Esophagus (tissue), 2 donors: ENCODE measurements around the gene TERT. TPM values are rescaled to one million over a fixed set of nuclear protein-coding genes. Genes with fewer than 3 reads are reported as not detected.
"Not testable (repeated sequence)": the region's sequence is repeated elsewhere in the genome, so short reads cannot be mapped to it uniquely, and the experiment has no call there.

Source experiments
- H3K27ac ChIP-seq, 2 donors: one replicate each; pipeline ENCODE4 v1.5.1; 2013; ENCODE audit warnings: low read depth in 2 of 2, mild to moderate bottlenecking in 2 of 2, inconsistent platforms in 1 of 2, low read length in 1 of 2, moderate library complexity in 1 of 2
- H3K27me3 ChIP-seq, 2 donors: one replicate each; pipeline ENCODE4 v1.6.1; 2013; ENCODE audit warnings: low read length in 2 of 2, control low read depth in 1 of 2, mild to moderate bottlenecking in 1 of 2; ENCODE audit not compliant: insufficient read depth in 2 of 2, control insufficient read depth in 1 of 2
- H3K36me3 ChIP-seq, 2 donors: one replicate each; pipeline ENCODE4 v1.6.1; 2013; ENCODE audit warnings: low read length in 1 of 2; ENCODE audit not compliant: control insufficient read depth in 2 of 2, insufficient read depth in 2 of 2
- H3K4me1 ChIP-seq, 2 donors: one replicate each; pipeline ENCODE4 v1.6.1; 2013; ENCODE audit warnings: low read length in 1 of 2; ENCODE audit not compliant: control insufficient read depth in 2 of 2, insufficient read depth in 2 of 2
- H3K4me3 ChIP-seq, 2 donors: one replicate each; pipeline ENCODE4 v1.5.1; 2013; ENCODE audit warnings: low read length in 2 of 2, mild to moderate bottlenecking in 2 of 2, low read depth in 1 of 2, moderate library complexity in 1 of 2
- H3K9me3 ChIP-seq, 2 donors: one replicate each; pipeline ENCODE4 v1.6.1; 2013; ENCODE audit warnings: mild to moderate bottlenecking in 2 of 2, low read depth in 1 of 2, low read length in 1 of 2, moderate library complexity in 1 of 2; ENCODE audit not compliant: control insufficient read depth in 2 of 2, insufficient read depth in 1 of 2
- WGBS, 2 donors: extraction: QIAGEN DNeasy Blood & Tissue Kit; methylation state at CpG; one replicate each; pipeline ENCODE4 v1.1.7; 2013; 5-methylcytosine and 5-hydroxymethylcytosine counted together
- polyA plus RNA-seq, 2 donors: library from polyadenylated mRNA; stranded (reverse); fragments of 200-250 nt; gene quantifications; one replicate each; pipeline ENCODE4 v1.2.3, GENCODE V29; 2013
- donor health status: healthy with polysubstance abuse.
- donor health status: Bipolar disorder and iron deficiency.

The TERT gene
- polyA plus RNA-seq, 2 donors = 0.13 to 0.51 TPM

- not testable (repeated sequence) for H3K4me1 ChIP-seq, H3K36me3 ChIP-seq, H3K4me3 ChIP-seq, H3K27me3 ChIP-seq, H3K9me3 ChIP-seq, H3K27ac ChIP-seq
- WGBS, 2 donors = 94 to 96% methylated on average over 20 to 27 of the region's 32 CpGs
These were observed 5.3 kb downstream of the TERT start for GRCh38 chr5:1289559-1289958.

- H3K9me3 ChIP-seq = peaks cover 0 to 8% of the 10 kb centered on the region in 2 donors
- WGBS, 2 donors = 93 to 94% methylated on average over 37 of the region's 37 CpGs
- no peaks in the 10 kb centered on the region for H3K27me3 ChIP-seq
- no peaks in the 10 kb centered on the region for H3K4me1 ChIP-seq
- H3K4me3 ChIP-seq = no peak overlapping the region
- no peaks in the 10 kb centered on the region for H3K36me3 ChIP-seq
- no peak overlapping the region for H3K27ac ChIP-seq
These were observed 6.2 kb downstream of the TERT start for GRCh38 chr5:1288439-1289335.

DNA sequence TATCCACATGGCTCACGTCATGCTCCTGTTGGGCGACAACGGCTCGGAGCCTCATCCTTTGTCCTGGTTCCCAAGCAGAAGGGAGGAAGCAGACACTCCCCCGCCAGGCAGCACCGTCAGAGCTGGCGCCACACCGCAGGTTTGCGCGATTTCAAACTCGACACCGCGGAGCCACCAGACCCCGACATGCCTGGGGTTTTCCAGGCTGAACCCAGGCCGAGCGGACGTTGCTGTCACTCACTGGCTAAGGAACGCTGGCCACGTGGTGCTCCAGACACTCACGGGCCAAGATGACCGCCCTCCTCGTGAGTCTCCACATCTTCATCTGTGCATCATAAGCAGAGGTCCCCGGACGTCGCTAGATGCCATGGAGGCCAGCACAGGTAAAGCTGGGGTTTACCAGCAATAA lies 9.0 kb downstream of the TERT start:
- H3K4me3 ChIP-seq = no peak overlapping the region
- no peak overlapping the region for H3K27ac ChIP-seq
- H3K9me3 ChIP-seq = peaks cover 0 to 8% of the 10 kb centered on the region in 2 donors
- H3K36me3 ChIP-seq = no peaks in the 10 kb centered on the region
- H3K27me3 ChIP-seq = no peaks in the 10 kb centered on the region
- 95% methylated on average over 25 of the region's 25 CpGs for WGBS, 2 donors
- no peaks in the 10 kb centered on the region for H3K4me1 ChIP-seq

GRCh38 chr5:1285141-1285540 lies 9.7 kb downstream of the TERT start:
- Histone ChIP-seq H3K4me3 (no peak overlapping the region), H3K9me3 (peaks cover 0 to 8% of the 10 kb centered on the region in 2 donors), H3K27ac (no peak overlapping the region), H3K27me3 (no peaks in the 10 kb centered on the region), H3K4me1 (no peaks in the 10 kb centered on the region), H3K36me3 (no peaks in the 10 kb centered on the region)
- 91 to 93% methylated on average over 10 to 12 of the region's 12 CpGs for WGBS, 2 donors

DNA sequence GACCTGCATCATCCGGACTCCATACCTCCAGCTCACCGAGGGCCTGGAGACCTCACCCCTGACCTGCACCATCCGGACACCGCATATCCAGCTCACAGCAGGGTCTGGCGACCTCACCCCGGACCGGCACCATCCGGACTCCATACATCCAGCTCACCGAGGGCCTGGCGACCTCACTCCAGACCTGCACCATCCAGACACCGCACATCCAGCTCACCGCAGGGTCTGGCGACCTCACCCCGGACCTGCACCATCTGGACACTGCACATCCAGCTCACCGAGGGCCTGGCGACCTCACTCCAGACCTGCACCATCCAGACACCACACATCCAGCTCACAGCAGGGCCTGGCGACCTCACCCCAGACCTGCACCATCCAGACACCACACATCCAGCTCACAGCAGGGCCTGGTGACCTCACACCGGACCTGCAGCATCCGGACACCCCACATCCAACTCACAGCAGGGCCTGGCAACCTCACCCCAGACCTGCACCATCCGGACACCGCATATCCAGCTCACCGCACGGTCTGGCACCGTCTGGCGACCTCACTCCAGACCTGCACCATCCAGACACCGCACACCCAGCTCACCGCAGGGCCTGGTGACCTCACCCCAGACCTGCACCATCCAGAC lies 10.4 kb downstream of the TERT start:
- H3K27ac ChIP-seq, H3K9me3 ChIP-seq, H3K4me1 ChIP-seq, H3K4me3 ChIP-seq, H3K27me3 ChIP-seq, H3K36me3 ChIP-seq: not testable (repeated sequence)
- WGBS, 2 donors = 87 to 90% methylated on average over 27 of the region's 27 CpGs

- 90 to 91% methylated on average over 16 of the region's 16 CpGs for WGBS, 2 donors
- H3K27ac ChIP-seq, H3K27me3 ChIP-seq, H3K9me3 ChIP-seq, H3K4me3 ChIP-seq, H3K4me1 ChIP-seq, H3K36me3 ChIP-seq: not testable (repeated sequence)
These were observed 11.2 kb downstream of the TERT start for GRCh38 chr5:1283729-1284041.

DNA sequence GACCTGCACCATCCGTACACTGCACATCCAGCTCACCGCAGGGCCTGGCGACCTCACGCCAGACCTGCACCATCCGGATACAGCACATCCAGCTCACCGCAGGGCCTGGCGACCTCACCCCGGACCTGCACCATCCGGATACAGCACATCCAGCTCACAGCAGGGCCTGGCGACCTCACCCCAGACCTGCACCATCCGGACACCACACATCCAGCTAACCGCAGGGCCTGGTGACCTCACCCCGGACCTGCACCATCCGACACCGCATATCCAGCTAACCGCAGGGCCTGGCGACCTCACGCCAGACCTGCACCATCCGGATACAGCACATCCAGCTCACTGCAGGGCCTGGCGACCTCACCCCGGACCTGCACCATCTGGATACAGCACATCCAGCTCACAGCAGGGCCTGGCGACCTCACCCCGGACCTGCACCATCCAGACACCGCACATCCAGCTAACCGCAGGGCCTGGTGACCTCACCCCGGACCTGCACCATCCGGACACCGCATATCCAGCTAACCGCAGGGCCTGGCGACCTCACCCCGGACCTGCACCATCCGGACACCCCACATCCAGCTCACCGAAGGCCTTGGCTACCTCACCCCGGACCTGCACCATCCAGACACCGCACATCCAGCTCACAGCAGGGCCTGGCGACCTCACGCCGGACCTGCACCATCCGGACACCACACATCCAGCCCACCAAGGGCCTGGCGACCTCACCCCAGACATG lies 11.7 kb downstream of the TERT start:
- 93 to 94% methylated on average over 40 of the region's 40 CpGs for WGBS, 2 donors
- H3K4me3 ChIP-seq, H3K27me3 ChIP-seq, H3K27ac ChIP-seq, H3K4me1 ChIP-seq, H3K9me3 ChIP-seq, H3K36me3 ChIP-seq: not testable (repeated sequence)

DNA sequence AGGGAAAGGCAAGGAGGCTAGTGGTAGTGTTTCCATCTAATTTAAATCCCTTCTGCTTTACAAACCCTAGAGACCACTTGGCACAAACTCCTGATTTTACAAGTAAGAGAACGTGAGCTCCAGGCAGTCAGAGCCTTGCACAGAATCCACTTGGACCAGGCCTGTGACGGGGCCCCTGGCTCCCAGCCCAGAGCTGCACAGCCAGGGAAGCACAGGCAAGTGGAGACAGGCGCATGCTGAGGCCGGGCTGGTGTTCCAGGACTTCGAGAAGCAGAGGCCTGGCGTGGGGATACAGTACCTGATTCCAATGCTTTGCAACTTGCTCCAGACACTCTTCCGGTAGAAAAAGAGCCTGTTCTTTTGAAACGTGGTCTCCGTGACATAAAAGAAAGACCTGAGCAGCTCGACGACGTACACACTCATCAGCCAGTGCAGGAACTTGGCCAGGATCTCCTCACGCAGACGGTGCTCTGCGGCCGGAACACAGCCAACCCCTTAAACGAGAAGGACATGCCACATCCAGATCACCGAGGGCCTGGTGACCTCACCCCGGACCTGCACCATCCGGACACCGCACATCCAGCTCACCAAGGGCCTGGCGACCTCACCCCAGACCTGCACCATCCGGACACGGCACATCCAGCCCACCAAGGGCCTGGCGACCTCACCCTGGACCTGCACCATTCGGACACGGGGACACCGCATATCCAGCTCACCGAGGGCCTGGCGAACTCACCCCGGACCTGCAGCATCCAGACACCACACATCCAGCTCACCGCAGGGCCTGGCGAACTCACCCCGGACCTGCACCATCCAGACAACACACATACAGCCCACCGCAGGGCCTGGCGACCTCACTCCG lies 12.5 kb downstream of the TERT start:
- Histone ChIP-seq H3K4me3 (no peak overlapping the region), H3K9me3 (peaks cover 0 to 9% of the 10 kb centered on the region in 2 donors), H3K36me3 (no peaks in the 10 kb centered on the region), H3K4me1 (no peaks in the 10 kb centered on the region), H3K27ac (no peak overlapping the region), H3K27me3 (no peaks in the 10 kb centered on the region)
- WGBS, 2 donors = 68 to 72% methylated on average over 37 of the region's 37 CpGs
